Breast epithelium (tissue), 3 donors: ENCODE data around the gene AGO3.

Experiments used
- POLR2AphosphoS5 ChIP-seq, 3 donors: sonication (generic); formaldehyde crosslinking; IDR thresholded peaks; one replicate each; pipeline ENCODE4 v1.6.1; 2017; ENCODE audit warnings: antibody characterized with exemption in 3 of 3
- TF ChIP-seq, protein P1 (sequence below), 3 donors: fragments of 450-650 bp; IDR thresholded peaks; one replicate each; pipeline ENCODE4 v1.5.1; 2016 to 2017; ENCODE audit warnings: antibody characterized with exemption in 3 of 3, mild to moderate bottlenecking in 3 of 3, moderate library complexity in 3 of 3

DNA sequence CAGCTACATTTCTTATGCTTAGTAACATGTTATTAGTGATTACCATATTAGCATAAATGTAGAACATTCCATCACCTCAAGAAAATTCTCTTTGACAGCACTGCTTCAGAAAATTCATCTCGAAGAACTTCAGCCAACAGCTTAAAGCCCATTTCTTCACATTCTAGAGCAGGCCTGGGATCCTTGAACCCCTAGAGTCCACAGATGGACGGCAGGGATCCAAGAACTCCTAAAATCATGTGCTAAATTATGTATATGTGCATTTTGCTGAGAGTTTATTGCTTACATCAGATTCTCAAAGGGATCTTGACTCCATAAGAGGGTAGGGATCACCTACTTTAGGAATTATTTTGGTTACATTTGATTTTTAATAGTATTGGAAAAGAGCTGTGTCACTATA is 76.8 kb downstream of the AGO3 start:
- TF ChIP-seq POLR2AphosphoS5 (IDR thresholded peaks at IDR 0.05) = no peak
- TF ChIP-seq, protein P1, sequence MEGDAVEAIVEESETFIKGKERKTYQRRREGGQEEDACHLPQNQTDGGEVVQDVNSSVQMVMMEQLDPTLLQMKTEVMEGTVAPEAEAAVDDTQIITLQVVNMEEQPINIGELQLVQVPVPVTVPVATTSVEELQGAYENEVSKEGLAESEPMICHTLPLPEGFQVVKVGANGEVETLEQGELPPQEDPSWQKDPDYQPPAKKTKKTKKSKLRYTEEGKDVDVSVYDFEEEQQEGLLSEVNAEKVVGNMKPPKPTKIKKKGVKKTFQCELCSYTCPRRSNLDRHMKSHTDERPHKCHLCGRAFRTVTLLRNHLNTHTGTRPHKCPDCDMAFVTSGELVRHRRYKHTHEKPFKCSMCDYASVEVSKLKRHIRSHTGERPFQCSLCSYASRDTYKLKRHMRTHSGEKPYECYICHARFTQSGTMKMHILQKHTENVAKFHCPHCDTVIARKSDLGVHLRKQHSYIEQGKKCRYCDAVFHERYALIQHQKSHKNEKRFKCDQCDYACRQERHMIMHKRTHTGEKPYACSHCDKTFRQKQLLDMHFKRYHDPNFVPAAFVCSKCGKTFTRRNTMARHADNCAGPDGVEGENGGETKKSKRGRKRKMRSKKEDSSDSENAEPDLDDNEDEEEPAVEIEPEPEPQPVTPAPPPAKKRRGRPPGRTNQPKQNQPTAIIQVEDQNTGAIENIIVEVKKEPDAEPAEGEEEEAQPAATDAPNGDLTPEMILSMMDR (IDR thresholded peaks at IDR 0.05) = no peak
